ENCODE results near the gene PARVG.

DNA sequence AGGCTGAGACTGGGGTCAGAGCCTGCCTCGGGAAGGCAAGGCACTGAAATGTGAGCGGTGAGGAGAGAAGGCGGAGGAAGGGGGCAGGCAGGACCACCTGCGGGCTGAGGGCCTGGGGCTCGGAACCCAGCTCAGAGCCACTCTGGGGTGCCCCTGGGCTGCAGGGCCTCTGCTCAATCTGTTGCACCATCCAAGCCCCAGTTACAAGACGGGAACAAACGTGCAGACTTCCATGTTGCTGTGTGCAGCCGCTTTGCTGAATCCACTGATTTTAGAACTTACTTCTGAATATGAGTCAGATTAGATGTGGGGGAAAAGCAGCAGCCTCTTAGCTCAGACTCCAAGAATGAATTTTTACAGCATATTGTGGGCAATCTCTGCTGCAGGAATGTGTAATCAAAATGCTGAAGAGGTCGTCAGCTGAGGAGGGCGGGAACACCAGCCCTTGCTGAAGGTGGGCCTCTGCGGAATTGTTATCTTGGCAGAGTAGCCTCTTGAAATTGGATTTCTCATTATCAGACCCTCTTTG is 21.6 kb downstream of the PARVG start:
- TF ChIP-seq, protein P1, sequence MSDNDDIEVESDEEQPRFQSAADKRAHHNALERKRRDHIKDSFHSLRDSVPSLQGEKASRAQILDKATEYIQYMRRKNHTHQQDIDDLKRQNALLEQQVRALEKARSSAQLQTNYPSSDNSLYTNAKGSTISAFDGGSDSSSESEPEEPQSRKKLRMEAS (IDR thresholded peaks at IDR 0.05) = no peak
- TF ChIP-seq, protein P2, sequence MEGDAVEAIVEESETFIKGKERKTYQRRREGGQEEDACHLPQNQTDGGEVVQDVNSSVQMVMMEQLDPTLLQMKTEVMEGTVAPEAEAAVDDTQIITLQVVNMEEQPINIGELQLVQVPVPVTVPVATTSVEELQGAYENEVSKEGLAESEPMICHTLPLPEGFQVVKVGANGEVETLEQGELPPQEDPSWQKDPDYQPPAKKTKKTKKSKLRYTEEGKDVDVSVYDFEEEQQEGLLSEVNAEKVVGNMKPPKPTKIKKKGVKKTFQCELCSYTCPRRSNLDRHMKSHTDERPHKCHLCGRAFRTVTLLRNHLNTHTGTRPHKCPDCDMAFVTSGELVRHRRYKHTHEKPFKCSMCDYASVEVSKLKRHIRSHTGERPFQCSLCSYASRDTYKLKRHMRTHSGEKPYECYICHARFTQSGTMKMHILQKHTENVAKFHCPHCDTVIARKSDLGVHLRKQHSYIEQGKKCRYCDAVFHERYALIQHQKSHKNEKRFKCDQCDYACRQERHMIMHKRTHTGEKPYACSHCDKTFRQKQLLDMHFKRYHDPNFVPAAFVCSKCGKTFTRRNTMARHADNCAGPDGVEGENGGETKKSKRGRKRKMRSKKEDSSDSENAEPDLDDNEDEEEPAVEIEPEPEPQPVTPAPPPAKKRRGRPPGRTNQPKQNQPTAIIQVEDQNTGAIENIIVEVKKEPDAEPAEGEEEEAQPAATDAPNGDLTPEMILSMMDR (IDR thresholded peaks at IDR 0.05; ENCODE audit: control extremely low read depth in 1 of 3, insufficient read depth in 1 of 3, low read depth in 1 of 3, low read length in 3 of 3) = no peak
- no peak for TF ChIP-seq POLR2A (IDR thresholded peaks at IDR 0.05; ENCODE audit: control extremely low read depth in 1 of 2, low read depth in 2 of 2, low read length in 2 of 2)
- TF ChIP-seq EGR1 (IDR thresholded peaks at IDR 0.05; ENCODE audit: borderline replicate concordance, low read depth, low read length) = no peak
- TF ChIP-seq SIN3A (conservative IDR thresholded peaks at IDR 0.05 in 1 of 2, IDR thresholded peaks at IDR 0.05 in 1 of 2; ENCODE audit: low read depth in 1 of 2, low read length in 2 of 2) = no peak
- TF ChIP-seq EP300 (IDR thresholded peaks at IDR 0.05; ENCODE audit: borderline replicate concordance in 1 of 2, low read depth in 2 of 2, low read length in 2 of 2) = no peak
- TF ChIP-seq KDM1A (IDR thresholded peaks at IDR 0.05; ENCODE audit: borderline replicate concordance, low read length) = no peak
- TF ChIP-seq FOSL1 (IDR thresholded peaks at IDR 0.05; ENCODE audit: insufficient read depth, low read depth, low read length) = no peak
- TF ChIP-seq HDAC2 (IDR thresholded peaks at IDR 0.05; ENCODE audit: borderline replicate concordance in 1 of 2, low read depth in 2 of 2, low read length in 2 of 2) = no peak
- no peak for TF ChIP-seq KDM5A (IDR thresholded peaks at IDR 0.05; ENCODE audit: low read length)
- no peak for TF ChIP-seq NRF1 (IDR thresholded peaks at IDR 0.05; ENCODE audit: low read depth, low read length)
- TF ChIP-seq RNF2 (IDR thresholded peaks at IDR 0.05; ENCODE audit: borderline replicate concordance, low read depth, low read length, missing control alignments, poor library complexity, severe bottlenecking) = no peak
- no peak for TF ChIP-seq HDAC6 (IDR thresholded peaks at IDR 0.05; ENCODE audit: low read depth, low read length)
